ENCODE results near the gene NEU2.
"Not testable (repeated sequence)": the region's sequence is repeated elsewhere in the genome, so short reads cannot be mapped to it uniquely, and the experiment has no call there.

NEU2 gene

GRCh38 chr2:233011268-233011650, 21.2 kb upstream of the NEU2 start:
- no peak for DNase-seq

- DNase-seq, result no peak
These were observed 20.8 kb upstream of the NEU2 start for GRCh38 chr2:233011702-233012131.

GRCh38 chr2:233012301-233012971, 20.0 kb upstream of the NEU2 start:
- no peak for DNase-seq

- DNase-seq, result no peak
These were observed 19.4 kb upstream of the NEU2 start, which contains the start of gene NGEF for GRCh38 chr2:233013027-233013461. Gene NGEF, minus strand, starts transcription at chr2:233013256. Its CDS starts 38,366 bp downstream, at chr2:232974890.

- DNase-seq, result no peak
These were observed 18.8 kb upstream of the NEU2 start for GRCh38 chr2:233013650-233014049.

GRCh38 chr2:233015019-233015645, 17.3 kb upstream of the NEU2 start:
- DNase-seq, result no peak

- DNase-seq, result no peak
These were observed 14.5 kb upstream of the NEU2 start for GRCh38 chr2:233017947-233018346.

- not testable (repeated sequence) for DNase-seq
These were observed 12.9 kb upstream of the NEU2 start for GRCh38 chr2:233019610-233020009.

- DNase-seq, result no peak
These were observed 12.0 kb upstream of the NEU2 start for GRCh38 chr2:233020454-233020853.

GRCh38 chr2:233021771-233022170, 10.7 kb upstream of the NEU2 start:
- no peak for DNase-seq

GRCh38 chr2:233022561-233022960, 9.9 kb upstream of the NEU2 start:
- no peak for DNase-seq

- DNase-seq, result no peak
These were observed 9.3 kb upstream of the NEU2 start for GRCh38 chr2:233023007-233023760.

GRCh38 chr2:233023761-233024410, 8.6 kb upstream of the NEU2 start:
- DNase-seq, result no peak

- DNase-seq, result no peak
These were observed 6.8 kb upstream of the NEU2 start for GRCh38 chr2:233025706-233026105.

GRCh38 chr2:233026198-233026813, 6.2 kb upstream of the NEU2 start:
- DNase-seq, result no peak

GRCh38 chr2:233029321-233029720, 3.2 kb upstream of the NEU2 start:
- DNase-seq, result no peak

GRCh38 chr2:233031556-233032500, 644 bp upstream of the NEU2 start:
- DNase-seq, result no peak

GRCh38 chr2:233033672-233034071, 1.2 kb downstream of the NEU2 start:
- DNase-seq, result no peak

GRCh38 chr2:233034091-233034882, 1.8 kb downstream of the NEU2 start:
- DNase-seq, result no peak

- DNase-seq, result no peak
These were observed 3.1 kb downstream of the NEU2 start for GRCh38 chr2:233035426-233036161.
